ENCODE measurements around the gene POLRMT.
A peak's percentile ranks its signal among the peaks of the same experiment; 100 is the strongest.

POLRMT gene

DNA sequence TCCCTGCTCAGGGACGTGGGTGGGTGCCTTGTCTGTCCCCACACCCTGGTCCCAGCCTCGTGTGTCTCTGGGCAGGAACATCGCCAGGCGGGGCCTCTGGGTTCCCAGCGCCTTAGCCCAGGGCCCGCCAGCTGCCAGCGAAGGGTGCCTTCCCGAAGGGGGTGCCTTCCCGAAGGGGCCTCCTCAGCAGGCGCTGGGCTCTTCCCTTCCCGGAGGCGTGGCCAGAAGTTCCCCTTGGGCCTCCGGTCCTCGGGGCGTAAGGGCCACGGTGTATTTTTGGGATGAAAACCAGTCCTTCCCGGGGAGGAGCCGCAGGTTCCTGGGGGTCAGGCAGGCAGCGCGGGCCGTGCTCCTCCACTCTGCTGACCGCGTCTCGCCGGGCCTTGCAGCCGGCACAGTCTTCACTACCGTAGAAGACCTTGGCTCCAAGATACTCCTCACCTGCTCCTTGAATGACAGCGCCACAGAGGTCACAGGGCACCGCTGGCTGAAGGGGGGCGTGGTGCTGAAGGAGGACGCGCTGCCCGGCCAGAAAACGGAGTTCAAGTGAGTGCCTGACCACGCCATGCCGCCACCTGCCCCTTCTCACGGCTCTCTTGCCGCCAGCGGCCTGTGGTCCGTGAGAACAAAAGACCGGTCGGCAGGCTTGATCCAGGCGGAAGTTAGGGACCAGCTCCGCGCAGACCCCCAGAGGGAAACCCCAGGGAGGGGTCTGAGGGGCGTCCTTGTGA, 54.1 kb downstream of the POLRMT start:
- no peak for DNase-seq (ENCODE audit: low read depth in 2 of 2)

DNA sequence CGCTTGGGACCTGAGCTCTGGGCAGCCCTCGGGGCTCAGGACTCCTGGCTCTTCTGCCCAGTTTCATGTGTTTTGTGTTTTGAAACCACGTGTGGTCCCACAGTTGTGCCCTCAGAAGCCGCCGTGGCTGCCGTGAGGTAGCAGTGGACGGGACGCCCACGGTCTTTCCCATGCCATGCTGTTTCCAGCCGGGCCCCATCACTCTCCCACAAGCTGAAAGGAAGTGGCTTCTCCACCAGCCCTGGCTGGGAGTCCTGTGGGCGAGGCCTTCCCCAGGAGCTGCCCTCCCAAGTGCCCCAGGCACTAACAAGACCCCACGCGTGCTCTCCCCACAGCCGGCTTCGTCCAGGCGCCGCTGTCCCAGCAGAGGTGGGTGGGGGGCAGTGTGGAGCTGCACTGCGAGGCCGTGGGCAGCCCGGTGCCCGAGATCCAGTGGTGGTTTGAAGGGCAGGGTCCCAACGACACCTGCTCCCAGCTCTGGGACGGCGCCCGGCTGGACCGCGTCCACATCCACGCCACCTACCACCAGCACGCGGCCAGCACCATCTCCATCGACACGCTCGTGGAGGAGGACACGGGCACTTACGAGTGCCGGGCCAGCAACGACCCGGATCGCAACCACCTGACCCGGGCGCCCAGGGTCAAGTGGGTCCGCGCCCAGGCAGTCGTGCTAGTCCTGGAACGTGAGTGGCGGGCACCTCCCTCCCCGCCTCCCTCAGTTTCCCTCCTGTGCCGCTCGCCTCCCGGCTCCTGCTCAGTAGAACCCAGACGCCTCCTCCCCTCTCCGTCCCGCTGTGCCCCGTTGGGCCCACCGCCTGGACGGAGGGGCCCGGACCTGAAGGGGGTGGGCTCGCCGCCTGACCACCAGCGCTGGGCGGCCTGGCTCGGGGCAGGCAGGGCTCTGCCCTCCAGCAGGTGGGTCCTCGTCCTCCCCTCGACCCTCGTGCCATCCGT, 55.6 kb downstream of the POLRMT start:
- no peak for DNase-seq (ENCODE audit: low read depth in 2 of 2)

DNA sequence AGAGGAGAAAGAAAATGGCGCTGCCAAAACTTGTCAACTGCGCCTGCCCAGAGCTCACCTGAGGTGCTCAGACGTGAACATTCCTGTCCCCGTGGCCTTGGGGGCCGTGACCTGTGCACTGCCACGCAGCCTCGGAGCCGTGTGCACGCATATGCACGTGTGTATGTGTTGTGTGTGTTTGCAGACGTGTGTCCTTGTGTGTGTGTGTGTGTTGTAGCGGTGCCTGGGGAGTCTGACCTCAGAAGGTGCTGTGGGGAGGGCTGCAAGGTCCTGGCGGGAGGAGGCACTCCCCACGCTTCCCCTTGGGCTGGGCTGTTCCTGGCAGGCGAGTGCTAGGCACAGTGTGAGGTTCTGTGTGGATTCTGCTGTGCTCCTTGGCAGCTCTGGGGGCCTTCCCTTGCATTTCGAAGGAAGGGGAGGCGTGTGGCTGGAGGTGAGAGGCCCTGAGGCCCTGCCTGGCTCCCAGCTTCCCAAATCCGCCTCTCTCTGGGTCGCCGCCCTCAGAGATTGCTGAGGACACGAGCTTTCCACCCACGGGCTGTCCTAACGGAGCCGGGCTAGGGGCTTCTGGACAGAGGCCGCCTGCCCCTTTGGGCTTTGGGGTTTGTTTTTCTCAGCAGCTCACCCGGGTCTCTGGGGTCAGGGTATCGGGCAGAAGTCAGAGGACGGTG, 56.4 kb downstream of the POLRMT start:
- DNase-seq (ENCODE audit: low read depth in 2 of 2): no peak

DNA sequence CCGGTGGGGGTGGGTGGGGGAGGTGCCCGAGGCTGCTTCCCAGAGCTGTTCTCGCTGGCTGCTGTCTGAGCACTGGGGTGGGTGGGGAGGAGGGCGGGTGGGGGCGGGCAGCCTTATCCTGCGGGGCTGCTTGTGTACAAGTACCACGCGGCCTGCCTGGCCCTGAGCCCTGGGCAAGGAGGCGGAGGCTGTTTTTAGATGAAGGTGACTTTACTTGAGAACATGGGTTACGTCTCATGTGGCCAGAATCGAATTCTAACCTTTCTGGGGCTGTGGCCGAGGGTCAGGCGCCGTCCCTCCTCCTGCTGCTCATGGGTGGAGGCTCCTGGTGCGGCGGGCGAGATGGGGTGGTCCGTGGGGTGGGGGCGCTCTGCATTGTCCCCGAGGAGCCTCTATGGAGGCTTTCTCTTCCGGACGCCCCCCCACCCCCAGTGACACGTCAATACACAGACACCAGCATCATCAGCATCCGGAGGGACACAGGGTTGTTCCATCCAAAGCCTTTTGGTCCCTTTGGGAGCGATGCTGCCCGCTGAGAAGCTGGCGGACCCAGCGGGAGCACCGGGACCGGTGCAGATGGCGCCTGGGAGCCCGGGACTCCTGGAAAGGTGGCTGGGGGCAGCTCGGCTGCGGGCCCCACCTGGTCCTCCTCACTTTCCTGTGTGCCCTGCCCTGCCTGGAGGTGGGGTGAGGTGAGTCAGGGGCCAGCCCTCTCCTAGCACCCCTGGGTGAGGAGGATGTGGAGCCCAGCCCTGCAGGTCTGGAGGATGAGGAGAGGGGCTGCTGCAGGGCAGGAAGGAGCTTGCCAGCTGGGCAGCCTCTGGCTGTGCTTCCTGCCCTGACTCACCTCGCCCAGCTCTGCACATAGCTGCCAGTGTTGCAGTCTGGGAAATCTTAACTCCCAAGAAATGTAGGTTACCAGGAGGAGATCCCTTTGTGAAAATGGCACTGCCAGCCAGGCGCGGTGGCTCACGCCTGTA, 57.5 kb downstream of the POLRMT start:
- DNase-seq (ENCODE audit: low read depth in 2 of 2): no peak

DNA sequence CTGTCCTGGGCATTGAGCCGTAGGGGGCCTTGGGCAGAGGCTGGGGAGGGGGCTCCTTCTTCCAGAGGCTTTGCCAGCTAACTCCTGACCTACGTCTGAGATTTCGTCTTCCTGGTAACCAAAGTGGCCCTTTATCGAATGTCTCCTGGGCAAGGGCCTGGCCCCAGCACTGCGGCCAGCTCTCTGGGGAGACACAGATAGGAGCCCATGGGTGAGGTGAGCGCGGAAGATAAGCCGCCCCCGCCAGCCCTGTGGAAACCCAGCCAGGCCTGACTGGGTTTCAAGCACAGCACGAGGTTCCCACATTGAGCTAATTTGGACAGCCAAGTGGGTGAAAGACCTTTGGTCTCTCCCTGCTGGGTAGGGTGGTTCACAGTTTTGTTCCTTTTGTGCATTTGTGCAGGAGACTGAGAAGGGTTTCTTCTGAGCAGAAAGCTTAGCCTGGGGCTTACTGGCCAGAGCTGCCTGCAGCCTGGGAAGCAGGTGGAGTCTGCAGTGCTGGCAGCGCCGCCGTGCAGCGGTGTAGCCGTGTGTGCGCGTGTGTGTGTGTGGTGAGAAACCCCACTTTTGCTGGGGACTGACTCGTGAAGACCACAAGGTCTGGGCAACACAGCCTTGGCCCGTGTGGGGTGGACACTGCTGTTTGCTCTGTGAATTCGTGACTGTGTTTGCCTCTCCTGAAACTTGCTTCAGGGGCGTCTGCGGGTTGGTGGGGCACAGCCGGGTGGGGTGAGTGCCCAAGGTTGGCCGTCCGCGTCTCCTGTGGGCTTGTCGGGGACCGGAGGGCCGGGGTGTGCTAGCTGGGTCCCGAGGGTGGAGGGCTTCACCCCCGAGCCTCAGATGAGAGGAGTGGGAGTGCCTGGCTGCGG, 58.4 kb downstream of the POLRMT start:
- no peak for DNase-seq (ENCODE audit: low read depth in 2 of 2)

DNA sequence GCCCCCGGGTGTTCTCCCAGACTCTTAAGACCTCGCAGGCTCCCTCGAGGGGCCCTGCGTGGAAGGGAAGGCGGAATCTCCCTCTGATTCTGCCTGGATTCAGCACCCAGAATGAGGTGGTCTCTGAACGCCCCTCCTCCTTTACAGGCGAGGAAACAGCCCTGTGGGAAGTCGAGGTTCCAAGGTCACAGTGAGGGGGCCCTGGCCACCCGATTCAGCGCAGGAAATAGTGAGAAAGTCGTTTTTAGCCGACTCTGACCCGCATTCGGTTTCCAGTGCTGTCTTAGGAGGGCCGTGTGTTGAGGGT, 59.9 kb downstream of the POLRMT start:
- DNase-seq (ENCODE audit: low read depth in 2 of 2): no peak

DNA sequence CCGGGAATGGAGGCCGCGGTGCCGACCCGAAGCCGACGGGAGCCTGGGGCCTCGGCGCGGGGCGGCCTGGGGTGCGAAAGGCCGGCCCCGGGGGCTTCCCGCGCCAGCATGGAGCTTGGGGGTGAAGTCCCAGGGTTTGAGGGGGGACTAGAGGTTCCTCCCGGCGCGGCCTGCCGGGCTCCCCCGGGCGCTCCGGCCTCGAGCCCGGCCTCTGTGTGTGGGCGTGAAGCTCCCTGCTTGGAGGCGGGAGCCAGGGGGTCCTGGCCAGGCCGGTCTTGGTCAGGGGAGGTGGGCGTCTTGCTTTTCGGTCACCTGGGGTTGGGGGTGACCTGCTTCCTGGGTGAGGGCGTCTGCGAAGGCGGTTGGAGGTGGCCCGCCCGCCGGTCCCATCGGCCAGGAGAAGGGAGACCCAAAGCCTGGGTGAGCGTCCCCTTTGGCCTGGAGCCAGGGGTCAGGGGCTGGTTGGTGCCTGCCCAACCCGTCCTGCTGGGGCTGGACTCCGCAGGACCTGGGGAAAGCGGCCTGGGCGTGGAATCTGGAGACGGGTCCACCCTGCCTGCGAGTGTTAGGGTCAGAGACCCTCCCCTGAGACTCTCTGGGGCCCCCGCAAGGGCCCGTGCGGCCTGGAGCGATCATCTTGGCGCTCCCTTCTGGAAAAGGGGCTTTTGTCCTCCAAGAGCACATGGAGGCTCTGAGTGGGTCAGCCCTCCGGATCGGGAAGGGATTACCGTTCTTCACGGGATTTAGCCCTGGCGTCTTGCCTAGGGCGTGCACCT, 60.4 kb downstream of the POLRMT start:
- no peak for DNase-seq (ENCODE audit: low read depth in 2 of 2)

DNA sequence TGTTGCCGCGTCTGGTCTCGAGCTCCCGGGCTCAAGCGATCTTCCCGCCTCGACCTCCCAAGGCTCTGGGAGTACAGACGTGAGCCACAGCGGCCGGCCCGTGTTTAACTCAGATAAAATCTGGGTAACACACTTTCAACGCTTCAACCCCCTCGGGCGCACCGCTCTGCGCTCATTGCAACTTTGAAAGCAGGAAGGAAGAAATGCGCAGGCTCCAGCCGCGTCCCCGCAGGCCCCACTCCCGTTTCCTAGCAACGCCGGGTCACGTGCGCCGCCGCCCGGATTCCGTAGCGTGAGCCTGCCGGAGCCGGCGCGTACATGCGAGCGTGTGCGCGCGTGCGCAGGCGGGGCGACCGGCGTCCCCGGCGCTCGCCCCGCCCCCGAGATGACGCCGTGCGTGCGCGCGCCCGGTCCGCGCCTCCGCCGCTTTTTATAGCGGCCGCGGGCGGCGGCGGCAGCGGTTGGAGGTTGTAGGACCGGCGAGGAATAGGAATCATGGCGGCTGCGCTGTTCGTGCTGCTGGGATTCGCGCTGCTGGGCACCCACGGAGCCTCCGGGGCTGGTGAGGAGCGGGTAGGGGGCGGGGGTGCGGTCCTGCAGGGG, 61.1 kb downstream of the POLRMT start, which contains the start of gene BSG:
Gene BSG, plus strand, starts transcription at position 457 of the 603 bp plus-strand sequence. Its CDS starts 39 bp downstream, at position 496.
- peak; percentile 97 for DNase-seq (ENCODE audit: low read depth in 2 of 2)

DNA sequence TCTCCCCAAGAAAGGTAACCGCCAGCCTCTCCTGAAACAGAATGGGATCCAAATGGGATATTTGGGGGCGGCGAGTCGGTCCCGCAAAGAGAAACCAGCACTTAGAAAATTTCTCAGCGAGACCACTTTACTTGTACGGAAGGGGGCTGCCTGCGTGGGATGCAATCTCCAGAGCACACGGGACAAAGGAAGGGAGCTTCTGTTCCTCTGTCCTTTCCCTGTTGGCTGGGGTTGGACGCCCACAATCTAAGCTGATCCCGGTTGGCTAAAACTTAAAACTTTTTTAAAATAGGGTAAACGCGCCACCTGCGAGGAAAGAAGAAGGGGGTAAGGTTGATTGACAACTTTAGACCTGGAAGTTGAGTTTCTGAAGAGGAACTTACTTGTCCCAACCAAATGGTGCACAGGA, 61.8 kb downstream of the POLRMT start:
- DNase-seq (ENCODE audit: low read depth in 2 of 2): no peak

DNA sequence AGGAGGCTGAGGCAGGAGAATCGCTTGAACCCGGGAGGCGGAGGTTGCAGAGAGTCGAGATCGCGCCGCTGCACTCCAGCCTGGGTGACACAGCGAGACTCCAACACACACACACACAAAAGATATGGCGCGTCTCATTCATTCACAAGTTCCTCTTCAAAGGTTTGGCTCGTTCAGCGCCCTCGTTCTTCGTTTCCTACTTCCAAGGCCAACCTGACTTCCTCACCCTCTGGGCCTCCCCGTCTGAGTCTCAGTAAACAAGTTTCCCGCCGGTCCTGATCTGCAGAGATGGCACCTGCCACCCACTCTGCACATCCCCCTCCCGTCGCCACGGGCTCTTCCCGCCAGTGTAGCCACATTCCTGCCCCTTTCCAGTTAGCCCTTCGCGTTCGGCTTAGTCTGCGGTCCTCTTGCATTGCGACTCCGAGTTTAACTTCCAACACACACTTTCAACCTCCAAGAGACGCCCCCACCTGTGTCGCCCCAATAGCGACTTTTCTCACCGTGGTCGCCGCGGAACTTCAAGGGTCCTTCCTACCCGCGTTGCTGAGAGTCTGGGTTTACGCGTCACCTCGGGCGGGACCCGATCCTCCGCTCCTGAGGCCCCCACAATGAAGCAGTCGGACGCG, 62.3 kb downstream of the POLRMT start:
- DNase-seq (ENCODE audit: low read depth in 2 of 2): peak in 1 of 2 donors; percentile 24

DNA sequence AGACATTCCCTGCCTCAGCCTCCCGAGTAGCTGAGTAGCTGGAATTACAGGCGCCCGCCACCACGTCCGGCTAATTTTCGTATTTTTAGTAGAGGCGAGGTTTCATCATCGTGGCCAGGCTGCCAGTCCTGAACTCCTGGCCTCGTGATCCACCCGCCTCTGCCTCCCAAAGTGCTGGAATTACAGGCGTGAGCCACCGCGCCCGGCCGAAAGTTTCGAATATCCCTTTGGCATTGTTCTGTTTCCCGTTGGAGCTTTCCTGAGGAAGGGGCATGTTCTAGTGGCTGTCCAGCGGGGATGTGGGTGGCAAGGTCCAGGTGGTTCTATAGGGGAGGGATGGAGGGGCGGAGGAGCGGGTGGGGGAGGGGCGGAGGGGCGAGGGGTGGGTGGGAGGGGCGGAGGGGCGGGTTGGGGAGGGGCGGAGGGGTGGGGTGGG, 63.1 kb downstream of the POLRMT start:
- no peak for DNase-seq (ENCODE audit: low read depth in 2 of 2)

DNA sequence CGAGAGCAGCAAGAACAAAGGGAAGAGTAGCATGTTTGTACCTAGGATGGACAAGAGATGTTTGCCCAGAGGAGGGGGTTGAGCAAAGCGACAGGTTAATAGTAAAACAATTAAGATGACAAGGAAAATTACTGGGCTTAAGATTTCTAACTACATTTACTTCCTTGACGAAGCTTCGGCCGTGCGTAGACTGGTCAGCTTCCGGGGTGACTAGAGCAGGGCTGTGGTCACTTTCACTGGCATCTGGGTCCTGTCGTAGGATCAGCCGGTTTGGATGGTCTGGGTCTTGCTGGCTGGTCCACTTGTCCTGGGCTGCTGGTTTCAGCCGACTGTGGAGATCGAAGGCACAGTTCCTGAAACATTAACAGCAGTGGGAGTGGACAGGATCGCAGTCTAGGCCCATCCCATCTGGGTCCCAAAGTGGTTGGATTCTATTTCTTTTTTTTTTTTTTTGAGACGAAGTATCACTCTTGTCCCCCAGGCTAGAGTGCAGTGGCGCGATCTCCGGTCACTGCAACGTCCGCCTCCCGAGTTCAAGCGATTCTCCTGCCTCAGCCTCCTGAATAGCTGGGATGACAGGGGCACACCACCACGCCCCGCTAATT, 65.9 kb downstream of the POLRMT start:
- DNase-seq (ENCODE audit: low read depth in 2 of 2): no peak

All from stimulated activated CD8-positive, alpha-beta memory T cell treated with anti-CD3 and anti-CD28 coated beads, Interleukin-15, amount 100 ng/mL, for 4 hours (primary cell).